Stomach (tissue), 4 donors: ENCODE data around the gene DLGAP1.

Source experiments
- CTCF ChIP-seq, 7 experiments: fragments of 450-650 bp in 4 of 7; fragments of 200-600 bp in 3 of 7; sonication (generic) in 3 of 7; IDR thresholded peaks; one replicate each; pipeline ENCODE4 v1.5.1; 2016 to 2019; ENCODE audit warnings: antibody characterized with exemption in 7 of 7, control low read depth in 2 of 7, mild to moderate bottlenecking in 1 of 7
- EP300 ChIP-seq: sonication (generic); formaldehyde crosslinking; IDR thresholded peaks from one replicate; pipeline ENCODE4 v1.6.1; 2017; ENCODE audit warnings: antibody characterized with exemption
- POLR2A ChIP-seq, 4 donors: fragments of 450-650 bp; IDR thresholded peaks; one replicate each; pipeline ENCODE4 v1.6.1; 2016; ENCODE audit warnings: antibody characterized with exemption in 4 of 4, control low read depth in 2 of 4, mild to moderate bottlenecking in 1 of 4, moderate library complexity in 1 of 4
- POLR2AphosphoS5 ChIP-seq, 3 donors: sonication (generic); formaldehyde crosslinking; IDR thresholded peaks; one replicate each; pipeline ENCODE4 v1.6.1; 2016; ENCODE audit warnings: antibody characterized with exemption in 3 of 3

GRCh38 chr18:4384932-4385331 lies 70.2 kb downstream of the DLGAP1 start:
- no peak for TF ChIP-seq EP300
- no peak for TF ChIP-seq CTCF (IDR thresholded peaks at IDR 0.05)
- no peak for TF ChIP-seq POLR2AphosphoS5 (IDR thresholded peaks at IDR 0.05)
- no peak for TF ChIP-seq POLR2A (IDR thresholded peaks at IDR 0.05)
